Activated CD4-positive, alpha-beta T cell treated with anti-CD3 and anti-CD28 coated beads for 48 hours (primary cell): Measurements from ENCODE around the gene PLCG2.
"Not testable (repeated sequence)": the region's sequence is repeated elsewhere in the genome, so short reads cannot be mapped to it uniquely, and the experiment has no call there.

Source experiments
- DNase-seq: peaks from one replicate; pipeline ENCODE4 v3.0.0-alpha.2; 2020

Gene PLCG2

DNA sequence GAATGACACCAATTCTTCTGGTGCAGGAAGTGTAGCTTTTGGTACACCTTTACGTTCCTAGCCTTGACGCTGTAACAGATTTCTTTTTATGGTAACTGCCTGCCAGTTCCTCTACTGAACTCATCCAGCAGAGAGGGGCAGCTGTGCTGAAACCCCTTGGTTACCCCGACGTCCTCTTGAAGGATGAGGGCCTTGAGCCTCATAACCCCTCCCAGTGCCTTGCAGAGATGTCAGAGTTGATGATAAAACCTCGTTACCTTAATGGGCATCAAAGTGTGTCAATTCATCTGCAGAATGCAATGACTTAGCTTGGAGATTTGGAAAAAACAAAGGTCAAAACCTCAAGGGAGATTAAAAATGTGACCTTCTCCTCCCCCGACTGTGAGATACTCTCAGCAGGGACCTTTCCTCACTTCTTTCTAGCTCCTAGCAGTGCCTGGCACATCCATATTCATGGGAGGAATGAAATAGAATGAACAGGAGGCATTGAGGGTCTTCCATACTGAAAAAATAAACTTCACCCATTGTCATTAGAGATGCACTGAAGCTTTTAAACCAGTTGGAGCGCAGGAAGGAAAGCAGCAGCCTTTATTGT lies 163.0 kb downstream of the PLCG2 start:
- no peak for DNase-seq

DNA sequence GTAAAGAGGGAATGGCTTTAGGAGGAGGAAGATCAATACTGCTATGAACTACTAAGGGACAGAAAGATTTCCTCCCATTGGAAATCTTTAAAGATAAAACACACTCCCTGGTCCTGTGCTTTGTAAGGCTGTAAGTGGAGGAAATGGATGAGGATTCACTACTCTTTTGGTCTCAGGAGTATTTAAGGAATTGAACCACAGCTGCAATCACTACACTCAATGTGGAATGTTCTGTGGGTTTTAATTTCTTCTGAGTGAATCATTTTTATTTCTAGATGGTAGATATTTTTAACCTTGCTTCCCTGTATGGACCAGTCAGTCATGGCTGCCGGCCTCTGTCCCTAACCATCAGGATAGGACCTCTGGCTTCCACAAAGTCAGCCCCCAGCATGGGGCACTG lies 166.6 kb downstream of the PLCG2 start:
- DNase-seq: no peak

- no peak for DNase-seq
Measured at GRCh38 chr16:81946206-81946605, 167.1 kb downstream of the PLCG2 start.

DNA sequence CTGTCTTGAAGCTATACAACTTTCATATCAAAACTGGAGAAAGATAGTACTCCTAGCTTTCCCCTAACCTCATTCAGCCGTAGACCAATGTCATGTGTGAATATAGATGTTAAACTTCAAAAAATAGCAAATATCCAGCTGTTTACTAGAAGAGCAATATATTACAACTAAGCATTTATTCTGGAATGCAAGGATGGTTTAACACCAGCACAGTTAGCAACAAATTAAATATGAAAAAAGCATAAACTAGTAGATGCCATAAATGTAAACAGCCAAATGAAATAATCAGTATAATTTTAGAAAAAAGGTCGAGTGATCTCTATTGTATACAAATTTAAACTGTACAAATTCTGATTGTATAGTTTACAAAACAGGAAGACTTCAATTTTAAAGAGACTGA lies 172.5 kb downstream of the PLCG2 start:
- DNase-seq: no peak

DNA sequence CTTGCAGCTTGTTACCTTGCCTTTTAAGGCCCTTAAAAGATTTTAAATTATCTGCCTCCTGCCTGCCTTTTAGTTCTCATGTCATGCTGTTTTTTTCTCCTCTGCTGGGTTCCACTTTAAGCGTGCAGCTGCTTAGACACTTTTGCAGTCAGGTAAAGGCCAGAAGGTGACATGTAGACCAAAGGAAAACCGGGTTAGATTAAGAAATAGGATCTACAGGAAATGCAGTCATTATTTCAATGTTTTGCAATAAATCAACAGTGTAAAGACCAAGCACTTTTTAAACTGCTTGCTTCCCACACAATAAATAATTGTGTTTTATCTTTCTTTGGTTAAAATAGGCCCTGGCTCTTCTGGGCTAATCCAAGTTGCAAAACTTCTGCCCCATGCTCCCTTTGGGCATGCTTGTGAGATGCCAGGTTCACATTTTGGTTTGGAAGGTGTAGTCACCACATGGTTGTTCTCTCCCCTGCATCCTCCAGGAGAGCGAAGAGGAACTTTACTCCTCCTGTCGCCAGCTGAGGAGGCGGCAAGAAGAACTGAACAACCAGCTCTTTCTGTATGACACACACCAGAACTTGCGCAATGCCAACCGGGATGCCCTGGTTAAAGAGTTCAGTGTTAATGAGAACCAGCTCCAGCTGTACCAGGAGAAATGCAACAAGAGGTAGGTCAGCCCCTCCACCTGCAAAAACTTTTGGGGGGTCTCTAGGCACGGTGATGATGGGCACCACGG lies 177.3 kb downstream of the PLCG2 start:
- DNase-seq: no peak

DNA sequence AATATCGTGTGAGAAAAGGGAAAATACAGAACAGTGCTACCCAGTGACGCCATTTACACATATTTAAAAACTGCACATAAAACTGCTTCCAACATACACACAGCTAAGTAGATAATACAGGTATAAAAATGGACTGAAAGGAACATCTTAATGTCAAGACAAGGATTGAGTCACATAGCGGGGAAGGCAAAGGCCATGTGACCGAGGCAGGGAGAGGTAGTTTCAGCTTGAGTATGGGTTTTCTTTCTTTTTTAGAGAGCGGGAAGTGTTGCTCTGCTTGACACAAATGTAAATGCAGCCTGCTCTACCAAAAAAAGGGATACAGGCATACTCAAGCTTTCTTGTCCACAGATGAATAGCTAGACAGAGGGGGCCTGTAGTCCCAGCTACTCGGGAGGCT lies 185.7 kb downstream of the PLCG2 start:
- no peak for DNase-seq

- DNase-seq: no peak
Measured at GRCh38 chr16:81967358-81967757, 188.3 kb downstream of the PLCG2 start.

DNA sequence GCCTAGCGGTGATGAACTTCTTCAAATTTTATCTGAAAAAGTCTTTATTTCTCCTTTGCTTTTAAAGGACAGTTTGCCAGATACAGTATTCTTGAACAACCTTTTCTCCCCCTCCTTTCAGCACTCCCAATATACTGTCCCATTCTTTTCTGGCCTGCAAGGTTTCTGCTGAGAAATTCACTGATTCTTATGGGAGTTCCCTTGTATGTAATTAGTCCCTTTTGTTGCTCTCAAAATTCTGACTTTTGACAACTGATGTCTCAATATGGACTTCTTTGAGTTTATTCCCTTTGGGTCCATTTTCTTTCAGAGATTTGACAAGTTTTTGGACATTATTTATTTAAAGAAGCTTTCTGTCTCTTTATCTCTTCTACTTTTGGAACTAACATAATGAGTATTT lies 192.8 kb downstream of the PLCG2 start:
- no peak for DNase-seq

GRCh38 chr16:81973737-81974136 lies 194.6 kb downstream of the PLCG2 start:
- DNase-seq: no peak

GRCh38 chr16:81975637-81976036 lies 196.5 kb downstream of the PLCG2 start:
- DNase-seq: no peak

DNA sequence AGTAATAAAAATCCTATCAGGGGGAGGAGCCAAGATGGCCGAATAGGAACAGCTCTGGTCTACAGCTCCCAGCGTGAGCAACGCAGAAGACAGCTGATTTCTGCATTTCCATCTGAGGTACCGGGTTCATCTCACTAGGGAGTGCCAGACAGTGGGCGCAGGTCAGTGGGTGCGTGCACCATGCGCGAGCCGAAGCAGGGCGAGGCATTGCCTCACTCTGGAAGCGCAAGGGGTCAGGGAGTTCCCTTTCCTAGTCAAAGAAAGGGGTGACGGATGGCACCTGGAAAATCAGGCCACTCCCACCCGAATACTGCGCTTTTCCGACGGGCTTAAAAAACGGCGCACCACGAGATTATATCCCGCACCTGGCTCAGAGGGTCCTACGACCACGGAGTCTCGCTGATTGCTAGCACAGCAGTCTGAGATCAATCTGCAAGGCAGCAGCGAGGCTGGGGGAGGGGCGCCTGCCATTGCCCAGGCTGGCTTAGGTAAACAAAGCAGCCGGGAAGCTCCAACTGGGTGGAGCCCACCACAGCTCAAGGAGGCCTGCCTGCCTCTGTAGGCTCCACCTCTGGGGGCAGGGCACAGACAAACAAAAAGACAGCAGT lies 198.3 kb downstream of the PLCG2 start:
- not testable (repeated sequence) for DNase-seq

- no peak for DNase-seq
Measured at GRCh38 chr16:81987121-81987520, 208.0 kb downstream of the PLCG2 start.

DNA sequence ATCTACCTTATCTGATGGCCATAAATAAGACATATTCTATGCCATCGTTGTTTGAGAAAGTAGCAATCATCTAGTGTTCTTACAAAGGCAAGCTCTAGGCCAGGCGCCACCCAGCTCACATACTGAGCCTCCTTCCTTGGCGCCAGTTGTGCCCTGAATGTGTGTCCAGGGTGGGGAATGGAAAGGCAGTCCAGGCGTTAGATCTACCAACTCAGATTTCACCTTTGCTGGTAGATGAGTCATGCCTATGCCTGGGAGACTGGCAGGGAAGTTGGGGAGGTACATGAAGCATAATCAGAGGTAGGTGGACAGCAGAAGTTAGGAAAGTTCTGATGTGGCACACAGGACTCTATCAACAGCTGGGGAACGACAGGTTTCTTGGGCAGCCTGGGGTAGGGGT lies 208.6 kb downstream of the PLCG2 start:
- DNase-seq: no peak

DNA sequence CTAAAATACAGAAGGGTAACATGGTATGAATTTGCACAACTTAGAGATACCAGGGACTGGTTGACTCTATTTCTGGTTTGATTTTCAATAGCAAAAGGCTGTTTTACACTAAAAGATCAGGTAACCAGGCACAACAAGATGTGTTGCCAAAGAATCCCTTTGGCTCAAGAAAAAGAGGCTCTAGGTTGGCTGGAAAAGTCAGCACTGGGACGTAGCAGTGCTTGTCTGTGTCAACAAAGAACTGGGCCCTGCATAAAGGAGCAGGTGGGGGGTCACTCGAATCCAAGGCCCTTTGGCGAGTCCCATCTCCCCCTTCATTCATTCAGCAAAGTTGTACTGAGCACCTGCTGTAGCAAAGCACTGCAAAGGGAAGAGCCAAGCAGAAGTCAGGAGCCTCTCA lies 213.8 kb downstream of the PLCG2 start:
- no peak for DNase-seq

GRCh38 chr16:81994485-81994884 lies 215.4 kb downstream of the PLCG2 start:
- peak; percentile 20 for DNase-seq

- DNase-seq: no peak
Measured at GRCh38 chr16:81995651-81996050, 216.6 kb downstream of the PLCG2 start.

DNA sequence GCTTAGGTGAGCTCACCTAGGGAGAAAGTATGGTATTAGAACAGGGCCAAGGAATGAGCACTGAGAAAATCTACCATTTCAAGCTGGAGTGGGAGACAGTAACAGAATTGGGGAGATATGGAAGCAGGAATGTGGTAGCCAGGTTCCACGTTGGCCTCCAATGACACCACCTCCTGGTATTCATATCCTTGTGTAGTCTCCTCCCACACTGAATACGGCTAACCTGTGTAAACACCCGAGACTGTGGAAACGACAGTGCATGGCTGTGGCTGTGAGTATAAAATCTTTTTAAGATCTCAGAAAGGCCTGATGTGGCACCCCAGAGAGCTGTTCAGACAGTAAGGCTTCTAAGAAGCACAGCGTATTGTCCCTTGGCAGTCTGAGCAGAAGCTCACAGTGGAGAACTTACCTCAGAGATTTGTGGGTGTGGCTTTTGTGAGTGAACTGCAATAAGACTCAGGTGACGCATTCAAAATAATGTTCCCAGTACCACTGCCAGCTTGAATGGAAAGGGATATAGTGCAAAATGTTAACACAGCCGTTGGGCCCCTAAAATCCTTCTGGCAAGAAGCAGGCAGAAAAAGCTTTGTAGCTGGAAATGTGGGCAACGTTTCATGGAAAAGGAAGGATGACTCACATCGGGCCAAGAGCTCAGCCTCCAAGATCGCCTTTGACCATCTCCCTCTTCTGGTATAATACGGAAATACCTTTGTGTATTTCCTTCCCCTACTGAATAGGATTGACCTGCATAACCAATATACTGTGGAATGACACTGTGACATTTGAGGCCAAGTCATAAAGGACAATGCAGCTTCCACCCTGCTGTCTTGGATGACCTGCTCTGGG lies 217.8 kb downstream of the PLCG2 start:
- no peak for DNase-seq

DNA sequence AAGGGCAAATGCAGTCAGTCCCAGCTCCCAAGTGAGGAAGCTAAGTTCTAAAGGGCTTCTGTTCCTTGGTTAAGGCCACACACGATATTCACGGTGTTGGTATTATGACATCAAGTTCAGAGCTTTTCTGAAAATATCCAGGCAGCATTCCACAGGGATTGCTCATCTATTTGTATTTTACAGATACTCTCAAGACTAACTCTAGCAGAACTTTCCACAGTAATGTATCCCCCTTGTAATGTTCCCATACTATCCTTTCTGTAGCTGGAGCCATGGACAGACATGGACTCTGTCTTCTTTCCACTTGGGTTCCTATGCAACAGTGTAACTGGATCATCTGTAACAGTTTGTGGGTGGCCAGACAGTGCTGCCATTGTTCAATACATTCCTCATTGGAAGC lies 218.6 kb downstream of the PLCG2 start:
- no peak for DNase-seq

- DNase-seq: no peak
Measured at GRCh38 chr16:82002831-82003230, 223.7 kb downstream of the PLCG2 start.

DNA sequence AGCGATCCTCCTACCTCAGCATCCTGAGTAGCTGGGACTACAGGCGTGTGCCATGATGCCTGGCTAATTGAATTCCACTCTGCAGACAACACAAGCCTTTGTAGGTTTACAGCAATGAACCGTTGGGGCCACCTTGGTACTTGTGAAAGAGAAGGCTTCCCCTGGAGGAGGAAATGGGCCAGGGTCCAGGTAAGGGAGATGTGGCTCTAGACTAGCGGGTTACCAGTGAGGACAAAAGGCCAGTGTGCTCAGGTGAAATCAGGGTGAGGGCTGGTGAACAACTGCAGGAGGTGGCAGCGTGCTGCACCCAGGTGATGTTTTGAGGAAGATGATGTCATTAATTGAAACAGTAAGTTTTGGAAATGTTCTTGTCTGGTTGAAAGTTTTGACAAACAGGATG lies 225.5 kb downstream of the PLCG2 start:
- no peak for DNase-seq

DNA sequence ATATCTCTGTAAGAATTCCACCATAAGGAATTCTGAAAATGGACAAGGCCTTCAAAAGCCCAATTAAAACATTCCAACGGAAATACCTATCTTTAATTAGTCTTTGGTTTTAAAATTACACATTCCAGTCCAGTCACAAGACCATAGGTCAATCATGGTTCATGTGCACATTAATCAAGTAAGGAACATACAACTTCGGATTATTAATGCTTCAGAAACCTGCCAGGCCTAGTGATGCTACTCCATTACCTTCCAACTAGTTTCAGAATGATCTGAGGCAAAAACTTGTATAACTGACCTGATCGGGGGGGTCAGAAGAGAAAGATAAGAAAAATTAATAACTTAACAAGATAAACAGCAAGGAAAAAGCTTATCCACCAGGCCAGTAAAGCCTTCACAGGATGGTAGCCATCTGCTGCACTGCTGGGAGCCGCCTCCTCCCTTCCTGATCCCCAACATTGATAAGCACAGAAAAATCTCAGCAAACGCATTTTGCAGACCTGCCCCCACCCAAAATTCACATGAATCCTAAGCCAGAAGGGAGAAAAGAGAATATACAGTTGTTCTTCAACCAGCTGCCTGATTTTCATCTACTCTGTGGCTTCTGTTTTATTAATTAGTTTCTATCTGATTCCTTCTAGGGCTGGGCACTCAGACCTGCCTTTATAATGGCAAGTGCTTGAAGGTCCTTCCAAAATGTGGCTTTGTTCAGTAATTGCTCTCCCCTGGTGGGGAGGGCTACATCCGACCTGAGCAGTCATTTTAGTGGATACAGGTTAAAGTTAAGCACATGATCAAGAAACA lies 226.1 kb downstream of the PLCG2 start:
- no peak for DNase-seq

- DNase-seq: no peak
Measured at GRCh38 chr16:82006036-82006435, 226.9 kb downstream of the PLCG2 start.

- no peak for DNase-seq
Measured at GRCh38 chr16:82007189-82007588, 228.1 kb downstream of the PLCG2 start.
